Measurements from ENCODE around the gene EFCAB12.
A peak's percentile ranks its signal among the peaks of the same experiment; 100 is the strongest.
"Not testable (repeated sequence)": the region's sequence is repeated elsewhere in the genome, so short reads cannot be mapped to it uniquely, and the experiment has no call there.

EFCAB12 gene

GRCh38 chr3:129393271-129393670, 35.2 kb downstream of the EFCAB12 start:
- DNase-seq, result no peak
- H3K27ac Mint-ChIP-seq, result peak overlapping the region; percentile 77
- no peaks in the 10 kb centered on the region for H3K27me3 Mint-ChIP-seq (ENCODE audit: low read depth, poor library complexity)
- H3K4me1 Mint-ChIP-seq, result peaks cover 33% of the 10 kb centered on the region
- H3K4me3 Mint-ChIP-seq, result no peak overlapping the region
- no peaks in the 10 kb centered on the region for H3K9me3 Mint-ChIP-seq
- H3K36me3 Mint-ChIP-seq (ENCODE audit: low read depth), result peaks cover 29% of the 10 kb centered on the region
- no peak for TF ChIP-seq CTCF (IDR thresholded peaks at IDR 0.05)

GRCh38 chr3:129392106-129392887, 36.1 kb downstream of the EFCAB12 start:
- H3K4me3 Mint-ChIP-seq; DNase-seq; H3K27ac Mint-ChIP-seq; H3K9me3 Mint-ChIP-seq; H3K27me3 Mint-ChIP-seq (ENCODE audit: low read depth, poor library complexity): not testable (repeated sequence)
- peaks cover 23% of the 10 kb centered on the region for H3K4me1 Mint-ChIP-seq
- H3K36me3 Mint-ChIP-seq (ENCODE audit: low read depth), result peaks cover 37% of the 10 kb centered on the region

DNA sequence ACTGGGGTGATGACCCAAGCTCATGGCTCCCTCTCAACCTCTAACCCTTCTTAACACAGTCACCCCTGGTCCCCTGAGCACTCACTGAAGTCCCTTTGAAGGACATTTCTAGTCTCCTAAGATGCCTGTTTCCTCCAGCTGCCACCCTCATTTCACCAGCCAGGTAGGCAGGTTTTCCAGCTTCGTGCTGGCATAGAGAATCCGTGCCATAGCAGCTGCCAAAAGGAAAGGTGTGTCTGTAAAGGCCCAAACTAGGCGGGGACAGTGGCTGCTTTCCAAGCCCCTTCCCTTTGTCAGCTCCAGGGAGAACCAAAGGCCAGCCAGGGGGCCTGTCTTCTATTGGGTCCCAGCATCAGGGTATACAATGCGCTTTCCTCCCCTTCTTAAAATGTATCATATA, 36.9 kb downstream of the EFCAB12 start:
- not testable (repeated sequence) for H3K27me3 Mint-ChIP-seq (ENCODE audit: low read depth, poor library complexity); DNase-seq; H3K9me3 Mint-ChIP-seq; H3K27ac Mint-ChIP-seq; H3K4me3 Mint-ChIP-seq
- Mint-ChIP-seq H3K4me1 (peaks cover 16% of the 10 kb centered on the region), H3K36me3 (ENCODE audit: low read depth) (peaks cover 44% of the 10 kb centered on the region)

GRCh38 chr3:129389572-129389937, 38.9 kb downstream of the EFCAB12 start:
- H3K9me3 Mint-ChIP-seq, result no peaks in the 10 kb centered on the region
- no peak for TF ChIP-seq CTCF (IDR thresholded peaks at IDR 0.05)
- peaks cover 2% of the 10 kb centered on the region for H3K4me1 Mint-ChIP-seq
- peak overlapping the region; percentile 85 for H3K27ac Mint-ChIP-seq
- no peak overlapping the region for H3K4me3 Mint-ChIP-seq
- peaks cover 49% of the 10 kb centered on the region for H3K36me3 Mint-ChIP-seq (ENCODE audit: low read depth)
- H3K27me3 Mint-ChIP-seq (ENCODE audit: low read depth, poor library complexity), result peaks cover 2% of the 10 kb centered on the region
- no peak for DNase-seq

- not testable (repeated sequence) for H3K4me1 Mint-ChIP-seq; H3K27me3 Mint-ChIP-seq (ENCODE audit: low read depth, poor library complexity); H3K9me3 Mint-ChIP-seq; DNase-seq; H3K4me3 Mint-ChIP-seq
- Mint-ChIP-seq H3K27ac (peak overlapping the region; percentile 85), H3K36me3 (ENCODE audit: low read depth) (peaks cover 48% of the 10 kb centered on the region)
Observed at GRCh38 chr3:129388791-129389571, 39.5 kb downstream of the EFCAB12 start.

- H3K27ac Mint-ChIP-seq, result no peak overlapping the region
- H3K4me3 Mint-ChIP-seq, result no peak overlapping the region
- H3K4me1 Mint-ChIP-seq, result peaks cover 8% of the 10 kb centered on the region
- H3K9me3 Mint-ChIP-seq, result no peaks in the 10 kb centered on the region
- no peak for DNase-seq
- H3K27me3 Mint-ChIP-seq (ENCODE audit: low read depth, poor library complexity), result peaks cover 6% of the 10 kb centered on the region
- peaks cover 46% of the 10 kb centered on the region for H3K36me3 Mint-ChIP-seq (ENCODE audit: low read depth)
- no peak for TF ChIP-seq CTCF (IDR thresholded peaks at IDR 0.05)
Observed at GRCh38 chr3:129387487-129387886, 40.9 kb downstream of the EFCAB12 start.

DNA sequence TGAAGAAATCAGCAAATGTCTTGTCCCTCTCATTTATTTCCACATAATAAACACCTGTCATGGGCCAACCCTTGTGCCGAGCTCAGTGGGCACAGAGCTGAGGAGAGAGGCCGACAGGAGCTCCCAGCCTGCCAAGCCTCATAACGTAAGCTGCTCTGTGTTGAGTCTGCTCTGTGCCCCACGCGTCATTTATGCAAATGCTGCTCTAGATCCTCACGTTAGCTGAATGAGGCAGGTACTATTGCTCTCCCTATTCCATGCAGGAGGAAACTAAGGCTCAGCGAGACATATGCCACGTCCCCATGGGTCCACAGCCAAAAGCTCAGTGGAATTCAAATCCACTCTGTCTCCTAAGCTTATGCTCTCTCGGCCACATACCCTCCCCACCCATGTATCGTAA, 41.5 kb downstream of the EFCAB12 start:
- Mint-ChIP-seq H3K4me1 (peaks cover 8% of the 10 kb centered on the region), H3K27me3 (ENCODE audit: low read depth, poor library complexity) (peaks cover 10% of the 10 kb centered on the region), H3K4me3 (no peak overlapping the region), H3K27ac (no peak overlapping the region), H3K36me3 (ENCODE audit: low read depth) (peaks cover 43% of the 10 kb centered on the region), H3K9me3 (no peaks in the 10 kb centered on the region)
- TF ChIP-seq CTCF (IDR thresholded peaks at IDR 0.05), result no peak
- no peak for DNase-seq

DNA sequence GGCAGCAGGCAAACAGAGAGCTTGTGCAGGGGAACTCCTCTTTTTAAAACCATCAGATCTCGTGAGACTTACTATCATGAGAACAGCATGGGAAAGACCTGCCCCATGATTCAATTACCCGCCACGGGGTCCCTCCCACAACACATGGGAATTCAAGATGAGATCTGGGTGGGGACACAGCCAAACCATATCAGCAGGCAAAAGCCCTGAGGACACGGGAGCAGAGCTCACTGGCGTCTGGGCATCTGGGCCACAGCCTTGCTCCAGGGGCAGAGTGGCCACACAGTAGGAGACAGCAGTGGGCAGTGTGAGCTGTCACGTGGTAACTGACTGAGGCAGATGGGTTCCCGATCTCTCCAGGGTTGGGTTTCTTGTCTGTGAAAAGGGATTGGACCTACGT, 42.9 kb downstream of the EFCAB12 start:
- peaks cover 31% of the 10 kb centered on the region for H3K36me3 Mint-ChIP-seq (ENCODE audit: low read depth)
- not testable (repeated sequence) for H3K9me3 Mint-ChIP-seq, H3K4me3 Mint-ChIP-seq, DNase-seq, H3K4me1 Mint-ChIP-seq, H3K27ac Mint-ChIP-seq
- H3K27me3 Mint-ChIP-seq (ENCODE audit: low read depth, poor library complexity), result peaks cover 14% of the 10 kb centered on the region

Data from nephron progenitor cell (in vitro differentiated cells).